ENCODE measurements around the gene CAB39L. TPM values are rescaled to one million over a fixed set of nuclear protein-coding genes. Genes with fewer than 3 reads are reported as not detected.
A peak's percentile ranks its signal among the peaks of the same experiment; 100 is the strongest.

Gene CAB39L
- total and polyA plus RNA-seq, 2 experiments from 2014 or later: 6.1 to 7.3 TPM

GRCh38 chr13:49472186-49472585, 28.3 kb upstream of the CAB39L start:
- Histone ChIP-seq H3K4me1 (ENCODE audit: insufficient read depth) (no peaks in the 10 kb centered on the region), H3K27me3 (replicated peaks; ENCODE audit: insufficient read depth) (no peaks in the 10 kb centered on the region), H3K4me3 (no peak overlapping the region), H3K4me2 (ENCODE audit: unreplicated experiment) (no peak overlapping the region), H3K79me2 (ENCODE audit: insufficient read depth) (no peaks in the 10 kb centered on the region), H4K20me1 (ENCODE audit: insufficient read depth) (no peaks in the 10 kb centered on the region), H3K9me3 (ENCODE audit: low read depth) (no peaks in the 10 kb centered on the region), H3K9ac (no peak overlapping the region), H3F3A (ENCODE audit: insufficient read depth) (no peaks in the 10 kb centered on the region), H3K27ac (no peak overlapping the region), H3K9me2 (ENCODE audit: insufficient read depth) (no peaks in the 10 kb centered on the region), H3K36me3 (ENCODE audit: low read depth) (no peaks in the 10 kb centered on the region), H2AFZ (no peak overlapping the region)
- in situ Hi-C loops (cut with MboI): no loop called here
- WGBS, 2 experiments (ENCODE audit: low coverage in 1 of 2, low lambda C conversion rate in 2 of 2, missing lambda C conversion rate in 2 of 2): 15 to 21% methylated on average over 1 of the region's 1 CpG
- DNase-seq: peak; percentile 35
- TF ChIP-seq EZH2 (IDR thresholded peaks at IDR 0.05; ENCODE audit: insufficient read depth, poor library complexity, severe bottlenecking) (no peak), EZH2phosphoT487 (IDR thresholded peaks at IDR 0.05; ENCODE audit: insufficient read depth, low read depth) (no peak)

DNA sequence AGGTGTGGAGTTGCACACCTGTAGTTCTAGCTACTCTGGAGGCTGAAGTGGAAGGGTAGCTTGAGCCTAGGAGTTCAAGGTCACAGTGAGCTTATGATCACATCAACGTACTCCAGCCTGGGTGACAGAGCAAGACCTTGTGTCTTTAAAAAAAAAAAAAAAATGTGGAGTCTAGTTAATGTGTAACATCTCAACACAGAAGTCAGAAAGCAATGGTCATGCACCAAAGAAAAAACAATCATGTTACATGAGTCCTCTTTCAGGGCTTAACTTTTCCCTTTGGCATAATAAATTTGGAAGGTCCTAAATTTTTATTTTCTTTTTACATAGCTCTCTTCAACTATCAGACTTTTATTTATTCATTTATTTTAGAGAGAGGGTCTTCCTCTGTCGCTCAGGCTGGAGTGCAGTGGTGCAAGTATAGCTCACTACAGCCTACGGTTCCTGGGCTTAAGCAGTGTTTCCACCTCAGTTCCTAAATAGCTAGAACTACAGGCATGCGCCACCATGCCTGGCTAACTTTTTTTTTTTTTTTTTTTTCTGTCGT, 22.5 kb upstream of the CAB39L start:
- Histone ChIP-seq H3K36me3 (ENCODE audit: low read depth) (peaks cover 12% of the 10 kb centered on the region; the same call in 1 of the 2 replicates), H3K27ac (no peak overlapping the region), H3K9ac (no peak overlapping the region), H3K27me3 (replicated peaks; ENCODE audit: insufficient read depth) (no peaks in the 10 kb centered on the region), H2AFZ (no peak overlapping the region), H3K9me2 (ENCODE audit: insufficient read depth) (no peaks in the 10 kb centered on the region), H3K9me3 (ENCODE audit: low read depth) (no peaks in the 10 kb centered on the region), H3K4me3 (no peak overlapping the region), H4K20me1 (ENCODE audit: insufficient read depth) (no peaks in the 10 kb centered on the region), H3K4me1 (ENCODE audit: insufficient read depth) (no peaks in the 10 kb centered on the region), H3F3A (ENCODE audit: insufficient read depth) (no peaks in the 10 kb centered on the region), H3K4me2 (ENCODE audit: unreplicated experiment) (no peak overlapping the region), H3K79me2 (ENCODE audit: insufficient read depth) (no peaks in the 10 kb centered on the region)
- 95 to 99% methylated on average over 5 of the region's 5 CpGs for WGBS, 2 experiments (ENCODE audit: low coverage in 1 of 2, low lambda C conversion rate in 2 of 2, missing lambda C conversion rate in 2 of 2)
- in situ Hi-C loops (cut with MboI): no loop called here
- no peak for DNase-seq
- TF ChIP-seq EZH2phosphoT487 (IDR thresholded peaks at IDR 0.05; ENCODE audit: insufficient read depth, low read depth) (no peak), EZH2 (IDR thresholded peaks at IDR 0.05; ENCODE audit: insufficient read depth, poor library complexity, severe bottlenecking) (no peak)

DNA sequence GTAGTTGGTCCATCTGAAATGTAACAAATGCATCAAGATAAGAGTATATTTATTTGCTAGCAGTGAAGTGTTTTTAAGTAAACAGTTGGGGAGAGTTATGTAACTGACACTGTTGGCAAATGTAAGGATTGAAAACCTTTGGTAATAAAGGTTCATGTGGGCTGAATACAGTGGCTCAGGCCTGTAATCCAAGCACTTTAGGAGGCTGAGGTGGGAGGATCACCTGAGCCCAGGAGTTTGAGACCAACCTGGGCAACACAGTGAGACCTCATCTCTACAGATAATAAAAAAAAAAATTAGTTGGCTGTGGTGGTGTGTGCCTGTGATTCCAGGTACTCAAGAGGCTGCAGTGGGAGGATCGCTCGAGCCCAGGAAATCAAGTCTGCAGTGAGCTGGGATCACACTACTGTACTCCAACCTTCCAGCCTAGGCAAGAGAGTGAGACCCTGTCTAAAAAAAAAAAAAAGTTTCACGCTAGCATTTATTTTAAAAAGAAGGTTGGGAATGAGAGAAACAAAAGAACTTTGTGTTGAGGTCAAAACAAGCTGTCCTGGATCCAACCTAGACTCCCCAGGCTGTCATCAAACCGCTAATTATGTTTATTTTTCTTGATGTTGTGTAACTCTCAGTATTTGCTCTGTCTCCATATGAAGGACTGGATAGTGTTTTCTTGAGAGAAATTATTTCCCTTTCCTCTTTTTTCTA, 20.9 kb upstream of the CAB39L start:
- TF ChIP-seq EZH2phosphoT487 (IDR thresholded peaks at IDR 0.05; ENCODE audit: insufficient read depth, low read depth): no peak
- TF ChIP-seq EZH2 (IDR thresholded peaks at IDR 0.05; ENCODE audit: insufficient read depth, poor library complexity, severe bottlenecking): no peak
- in situ Hi-C loops (cut with MboI): no loop called here

GRCh38 chr13:49464085-49464484, 20.2 kb upstream of the CAB39L start:
- no peaks in the 10 kb centered on the region for H3K4me1 ChIP-seq (ENCODE audit: insufficient read depth)
- in situ Hi-C loops (cut with MboI): no loop called here
- no peaks in the 10 kb centered on the region for H3K9me2 ChIP-seq (ENCODE audit: insufficient read depth)
- no peak overlapping the region for H3K27ac ChIP-seq
- no peak for DNase-seq
- no peaks in the 10 kb centered on the region for H4K20me1 ChIP-seq (ENCODE audit: insufficient read depth)
- WGBS, 2 experiments (ENCODE audit: low coverage in 1 of 2, low lambda C conversion rate in 2 of 2, missing lambda C conversion rate in 2 of 2): 91 to 97% methylated on average over 1 of the region's 1 CpG
- H3K79me2 ChIP-seq (ENCODE audit: insufficient read depth): no peaks in the 10 kb centered on the region
- H3K9me3 ChIP-seq (ENCODE audit: low read depth): no peaks in the 10 kb centered on the region
- H3K4me3 ChIP-seq: no peak overlapping the region
- peaks cover 15% of the 10 kb centered on the region; the same call in 1 of the 2 replicates for H3K36me3 ChIP-seq (ENCODE audit: low read depth)
- no peaks in the 10 kb centered on the region for H3K27me3 ChIP-seq (replicated peaks; ENCODE audit: insufficient read depth)
- H3K9ac ChIP-seq: no peak overlapping the region
- H3K4me2 ChIP-seq (ENCODE audit: unreplicated experiment): no peak overlapping the region
- no peak for TF ChIP-seq EZH2 (IDR thresholded peaks at IDR 0.05; ENCODE audit: insufficient read depth, poor library complexity, severe bottlenecking)
- TF ChIP-seq EZH2phosphoT487 (IDR thresholded peaks at IDR 0.05; ENCODE audit: insufficient read depth, low read depth): no peak
- H2AFZ ChIP-seq: no peak overlapping the region
- no peaks in the 10 kb centered on the region for H3F3A ChIP-seq (ENCODE audit: insufficient read depth)

More for the DNA sequence above, 20.9 kb upstream of the CAB39L start:
- Histone ChIP-seq H3K4me3 (no peak overlapping the region), H3K9me2 (ENCODE audit: insufficient read depth) (no peaks in the 10 kb centered on the region), H3K9ac (no peak overlapping the region), H3K4me2 (ENCODE audit: unreplicated experiment) (no peak overlapping the region), H3K9me3 (ENCODE audit: low read depth) (no peaks in the 10 kb centered on the region), H4K20me1 (ENCODE audit: insufficient read depth) (no peaks in the 10 kb centered on the region), H3K4me1 (ENCODE audit: insufficient read depth) (no peaks in the 10 kb centered on the region), H3K27ac (no peak overlapping the region), H2AFZ (no peak overlapping the region), H3F3A (ENCODE audit: insufficient read depth) (no peaks in the 10 kb centered on the region), H3K27me3 (replicated peaks; ENCODE audit: insufficient read depth) (no peaks in the 10 kb centered on the region), H3K79me2 (ENCODE audit: insufficient read depth) (no peaks in the 10 kb centered on the region), H3K36me3 (ENCODE audit: low read depth) (peaks cover 15% of the 10 kb centered on the region; the same call in 1 of the 2 replicates)
- no peak for DNase-seq
- 96 to 98% methylated on average over 4 of the region's 4 CpGs for WGBS, 2 experiments (ENCODE audit: low coverage in 1 of 2, low lambda C conversion rate in 2 of 2, missing lambda C conversion rate in 2 of 2)

Measured in GM23248 (cell line).